GM19463 (cell line): Measurements from ENCODE around the gene MTCH1.
"Not testable (repeated sequence)": the region's sequence is repeated elsewhere in the genome, so short reads cannot be mapped to it uniquely, and the experiment has no call there.

Source experiments
- ATAC-seq: cut with Tn5 transposase; IDR thresholded peaks from one replicate; pipeline ENCODE4 v1.9.1; 2021; ENCODE audit warnings: mild to moderate bottlenecking, moderate library complexity; ENCODE audit not compliant: unreplicated experiment

MTCH1 gene

GRCh38 chr6:36954262-36954931, 31.6 kb downstream of the MTCH1 start, which contains the start of gene PI16:
TSS of gene PI16 (plus strand) at chr6:36954738. CDS start at chr6:36954761, 23 bp downstream.
- ATAC-seq, result no peak

- ATAC-seq, result no peak
Observed at GRCh38 chr6:36953931-36954261, 32.1 kb downstream of the MTCH1 start.

GRCh38 chr6:36949636-36950035, 36.4 kb downstream of the MTCH1 start:
- no peak for ATAC-seq

GRCh38 chr6:36949076-36949475, 36.9 kb downstream of the MTCH1 start:
- not testable (repeated sequence) for ATAC-seq

- no peak for ATAC-seq
Observed at GRCh38 chr6:36947570-36948351, 38.2 kb downstream of the MTCH1 start.

GRCh38 chr6:36946526-36946925, 39.5 kb downstream of the MTCH1 start:
- ATAC-seq, result no peak

GRCh38 chr6:36945301-36945700, 40.7 kb downstream of the MTCH1 start:
- no peak for ATAC-seq

GRCh38 chr6:36944650-36945049, 41.3 kb downstream of the MTCH1 start:
- ATAC-seq, result no peak

- ATAC-seq, result not testable (repeated sequence)
Observed at GRCh38 chr6:36942329-36942728, 43.7 kb downstream of the MTCH1 start.

- ATAC-seq, result not testable (repeated sequence)
Observed at GRCh38 chr6:36941561-36941960, 44.4 kb downstream of the MTCH1 start.

- no peak for ATAC-seq
Observed at GRCh38 chr6:36940027-36940426, 46.0 kb downstream of the MTCH1 start.

GRCh38 chr6:36939005-36939404, 47.0 kb downstream of the MTCH1 start:
- not testable (repeated sequence) for ATAC-seq

GRCh38 chr6:36938536-36938935, 47.5 kb downstream of the MTCH1 start:
- no peak for ATAC-seq

- ATAC-seq, result no peak
Observed at GRCh38 chr6:36937896-36938295, 48.1 kb downstream of the MTCH1 start.

GRCh38 chr6:36936824-36937223, 49.2 kb downstream of the MTCH1 start:
- ATAC-seq, result no peak

- ATAC-seq, result no peak
Observed at GRCh38 chr6:36934901-36935300, 51.1 kb downstream of the MTCH1 start.

GRCh38 chr6:36933519-36933918, 52.5 kb downstream of the MTCH1 start:
- ATAC-seq, result no peak

GRCh38 chr6:36933102-36933501, 52.9 kb downstream of the MTCH1 start:
- no peak for ATAC-seq

GRCh38 chr6:36930483-36930882, 55.5 kb downstream of the MTCH1 start:
- no peak for ATAC-seq

GRCh38 chr6:36929607-36930006, 56.4 kb downstream of the MTCH1 start:
- no peak for ATAC-seq

- no peak for ATAC-seq
Observed at GRCh38 chr6:36929152-36929551, 56.8 kb downstream of the MTCH1 start.

GRCh38 chr6:36928547-36928918, 57.5 kb downstream of the MTCH1 start:
- no peak for ATAC-seq
